Activated CD8-positive, alpha-beta T cell treated with anti-CD3 and anti-CD28 coated beads for 36 hours (primary cell): ENCODE data around the gene INPP5A. TPM values are rescaled to one million over a fixed set of nuclear protein-coding genes. Genes with fewer than 3 reads are reported as not detected.

Experiments used
- ATAC-seq: fragments of 200-7000 bp; cut with Tn5 transposase; one replicate; pipeline ENCODE4 v1.10.0; 2021; ENCODE audit warnings: mild to moderate bottlenecking, moderate library complexity
- CTCF ChIA-PET: fragments of 350-600 bp; sonication (Branson Sonifier 250); formaldehyde crosslinking; loops from one replicate; lab custom pipeline; 2021; ENCODE audit warnings: antibody characterized with exemption; lab: Charles Lee
- POLR2A ChIA-PET: fragments of 350-600 bp; sonication (Branson Sonifier 250); formaldehyde crosslinking; loops from one replicate; lab custom pipeline; 2021; ENCODE audit warnings: antibody characterized with exemption; lab: Charles Lee
- DNase-seq: peaks from one replicate; pipeline ENCODE4 v3.0.0-alpha.2; 2020
- H3K27ac Mint-ChIP-seq: one replicate; pipeline ENCODE4 v1.8.0; 2021; ENCODE audit warnings: mild to moderate bottlenecking, mixed read lengths
- H3K27me3 Mint-ChIP-seq: one replicate; pipeline ENCODE4 v1.8.0; 2021; ENCODE audit warnings: mixed read lengths
- H3K36me3 Mint-ChIP-seq: one replicate; pipeline ENCODE4 v1.8.0; 2021; ENCODE audit warnings: low read depth, mixed read lengths
- H3K4me1 Mint-ChIP-seq: one replicate; pipeline ENCODE4 v1.8.0; 2021; ENCODE audit warnings: low read depth, mixed read lengths
- H3K4me3 Mint-ChIP-seq: one replicate; pipeline ENCODE4 v1.8.0; 2021; ENCODE audit warnings: mild to moderate bottlenecking, moderate library complexity, mixed read lengths
- H3K9me3 Mint-ChIP-seq: one replicate; pipeline ENCODE4 v1.8.0; 2021; ENCODE audit warnings: mixed read lengths
- intact Hi-C: fragments of 100-400 bp; cut with micrococcal nuclease; formaldehyde crosslinking; loops from one replicate; pipeline ENCODE4 v1.10.0; 2022
- total RNA-seq, 2 experiments: library from RNA; stranded (reverse); gene quantifications; one replicate each; pipeline ENCODE4 v1.2.3, GENCODE V29; 2021
- TF ChIP-seq, protein P1 (sequence below): fragments of 200-600 bp; IDR thresholded peaks from one replicate; pipeline ENCODE4 v1.8.0; 2022; ENCODE audit warnings: antibody characterized with exemption, mild to moderate bottlenecking

INPP5A gene
- total RNA-seq, 2 experiments from 2014 or later, result 9.6 to 10.4 TPM

DNA sequence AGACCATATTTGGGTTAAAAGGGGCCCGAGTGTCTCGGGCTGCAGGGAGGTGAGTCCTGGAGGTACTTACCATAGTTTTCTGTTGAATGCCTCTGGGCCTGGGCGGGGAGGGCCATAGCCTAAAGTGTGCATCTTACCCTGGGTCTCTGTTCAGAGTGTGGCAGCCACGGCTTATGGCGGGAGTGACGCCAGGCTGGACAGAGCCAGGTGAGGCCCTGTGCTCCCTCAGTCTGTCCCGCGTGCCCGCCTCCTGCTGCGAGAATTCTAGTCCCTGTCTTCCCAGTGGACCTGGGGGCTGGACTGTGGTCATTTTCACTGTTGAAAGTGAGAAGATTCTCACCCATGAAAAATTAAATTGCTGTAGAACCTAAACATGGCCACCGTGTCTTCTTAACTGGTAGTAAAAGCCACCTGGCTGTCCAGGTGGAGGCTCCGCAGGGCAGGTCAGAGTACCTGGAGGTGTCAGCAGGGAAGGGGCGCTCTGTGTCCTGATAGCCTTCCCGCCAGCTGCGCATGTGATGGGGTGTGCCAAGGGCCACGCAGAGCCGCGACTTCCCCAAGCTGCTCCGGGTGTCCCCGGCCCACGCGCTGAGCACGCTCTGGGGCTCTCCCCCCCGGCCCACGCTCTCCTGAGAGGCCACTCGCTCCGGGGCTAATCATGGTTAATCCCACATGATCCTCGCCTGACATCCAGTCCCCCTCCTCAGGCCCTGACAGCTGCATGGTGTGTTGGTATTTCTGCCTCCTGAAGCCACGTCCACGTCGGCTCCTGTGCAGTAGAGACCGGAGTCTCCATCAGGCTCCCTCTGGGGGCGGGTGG is 20.3 kb downstream of the INPP5A start:
- ChIA-PET CTCF (interaction anchor here (1.1 kb wide), 1 partner anchor 18 kb away, joined by 3 read pairs; no protein-coding TSS in a partner anchor), POLR2A (no interaction called here)
- no peaks in the 10 kb centered on the region for H3K27me3 Mint-ChIP-seq
- no peaks in the 10 kb centered on the region for H3K9me3 Mint-ChIP-seq
- no peaks in the 10 kb centered on the region for H3K36me3 Mint-ChIP-seq
- H3K4me1 Mint-ChIP-seq, result peaks cover 14% of the 10 kb centered on the region
- TF ChIP-seq, protein P1, sequence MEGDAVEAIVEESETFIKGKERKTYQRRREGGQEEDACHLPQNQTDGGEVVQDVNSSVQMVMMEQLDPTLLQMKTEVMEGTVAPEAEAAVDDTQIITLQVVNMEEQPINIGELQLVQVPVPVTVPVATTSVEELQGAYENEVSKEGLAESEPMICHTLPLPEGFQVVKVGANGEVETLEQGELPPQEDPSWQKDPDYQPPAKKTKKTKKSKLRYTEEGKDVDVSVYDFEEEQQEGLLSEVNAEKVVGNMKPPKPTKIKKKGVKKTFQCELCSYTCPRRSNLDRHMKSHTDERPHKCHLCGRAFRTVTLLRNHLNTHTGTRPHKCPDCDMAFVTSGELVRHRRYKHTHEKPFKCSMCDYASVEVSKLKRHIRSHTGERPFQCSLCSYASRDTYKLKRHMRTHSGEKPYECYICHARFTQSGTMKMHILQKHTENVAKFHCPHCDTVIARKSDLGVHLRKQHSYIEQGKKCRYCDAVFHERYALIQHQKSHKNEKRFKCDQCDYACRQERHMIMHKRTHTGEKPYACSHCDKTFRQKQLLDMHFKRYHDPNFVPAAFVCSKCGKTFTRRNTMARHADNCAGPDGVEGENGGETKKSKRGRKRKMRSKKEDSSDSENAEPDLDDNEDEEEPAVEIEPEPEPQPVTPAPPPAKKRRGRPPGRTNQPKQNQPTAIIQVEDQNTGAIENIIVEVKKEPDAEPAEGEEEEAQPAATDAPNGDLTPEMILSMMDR, result no peak
- no peak overlapping the region for H3K27ac Mint-ChIP-seq
- DNase-seq, result no peak
- H3K4me3 Mint-ChIP-seq, result no peak overlapping the region
- intact Hi-C loops, result no loop called here
- ATAC-seq, result no peak

DNA sequence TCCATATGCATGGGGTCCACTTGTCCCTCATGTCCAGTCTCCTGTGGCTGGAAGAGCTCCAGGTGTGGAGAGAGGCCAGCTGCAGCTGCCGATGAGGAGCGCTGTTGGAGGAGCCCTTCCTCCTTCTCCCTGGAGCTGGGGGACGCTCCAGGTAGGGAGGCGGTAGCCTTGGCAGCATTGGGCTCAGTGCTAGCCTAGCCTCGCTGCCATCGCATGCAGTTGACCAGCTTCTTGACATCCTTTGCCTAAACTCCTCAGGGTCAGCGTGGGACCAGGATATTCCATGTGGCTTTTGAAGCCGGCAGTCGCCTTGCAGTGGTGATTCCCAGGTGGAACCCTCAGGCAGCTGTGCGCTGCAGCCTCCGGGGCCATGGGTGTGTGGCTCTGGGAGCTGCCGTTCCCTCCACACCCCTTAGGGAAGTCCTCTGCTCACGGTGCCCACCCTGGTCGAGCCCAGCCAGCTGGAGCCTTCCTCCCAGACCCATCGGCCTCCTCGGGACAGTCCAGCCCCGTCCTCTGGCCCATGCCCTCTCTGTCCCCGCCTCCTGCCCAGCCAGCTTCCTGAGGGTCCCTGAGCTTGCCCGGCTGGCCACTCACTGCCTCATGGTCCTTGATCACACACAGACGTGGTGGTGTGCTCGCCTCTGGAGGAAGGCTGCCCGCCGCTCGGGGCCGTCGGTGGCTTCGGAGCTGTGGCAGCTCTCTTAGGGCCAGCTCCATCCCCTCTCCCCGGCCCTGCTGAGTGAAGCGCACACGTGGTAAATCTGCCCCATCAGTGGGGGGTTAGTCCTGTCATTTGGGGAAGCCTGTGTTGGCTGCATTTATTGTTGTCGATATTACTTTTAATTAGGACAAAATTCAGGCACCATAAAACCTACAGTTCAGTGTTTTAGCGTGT is 21.2 kb downstream of the INPP5A start:
- peaks cover 15% of the 10 kb centered on the region for H3K4me1 Mint-ChIP-seq

DNA sequence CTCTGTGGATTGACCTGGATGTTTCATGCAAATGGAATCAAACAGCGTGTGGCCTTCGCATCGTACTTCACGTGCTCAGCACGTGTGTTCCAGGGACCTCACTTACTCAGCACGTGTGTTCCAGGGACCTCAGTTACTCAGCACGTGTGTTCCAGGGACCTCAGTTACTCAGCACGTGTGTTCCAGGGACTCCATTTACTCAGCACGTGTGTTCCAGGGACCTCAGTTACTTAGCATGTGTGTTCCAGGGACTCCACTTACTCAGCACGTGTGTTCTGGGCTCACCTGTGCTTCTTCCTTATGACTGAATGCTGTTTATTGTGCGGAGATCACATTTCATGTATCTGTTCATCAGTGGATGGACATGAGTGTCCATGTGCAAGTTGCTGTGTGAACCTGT is 22.0 kb downstream of the INPP5A start:
- intact Hi-C loops, result no loop called here
- ATAC-seq (no peak), DNase-seq (no peak)
- CTCF ChIA-PET, result no interaction called here
- POLR2A ChIA-PET, result interaction anchor here (1.2 kb wide), 1 partner anchor 8 kb away, joined by 3 read pairs; no protein-coding TSS in a partner anchor
- no peaks in the 10 kb centered on the region for H3K36me3 Mint-ChIP-seq
- TF ChIP-seq, protein P1, result no peak
- H3K27ac Mint-ChIP-seq, result no peak overlapping the region
- no peak overlapping the region for H3K4me3 Mint-ChIP-seq
- H3K4me1 Mint-ChIP-seq, result peaks cover 18% of the 10 kb centered on the region
- H3K9me3 Mint-ChIP-seq, result no peaks in the 10 kb centered on the region
- H3K27me3 Mint-ChIP-seq, result no peaks in the 10 kb centered on the region

More for the DNA sequence above, 21.2 kb downstream of the INPP5A start:
- TF ChIP-seq, protein P1, result no peak
- ChIA-PET POLR2A (interaction anchor here (0.7 kb wide), 1 partner anchor 13 kb away, joined by 3 read pairs; no protein-coding TSS in a partner anchor), CTCF (interaction anchor here (1.1 kb wide), 1 partner anchor 17 kb away, joined by 3 read pairs; no protein-coding TSS in a partner anchor)
- Mint-ChIP-seq H3K9me3 (no peaks in the 10 kb centered on the region), H3K36me3 (no peaks in the 10 kb centered on the region), H3K27me3 (no peaks in the 10 kb centered on the region), H3K4me3 (no peak overlapping the region), H3K27ac (no peak overlapping the region)
- DNase-seq, result no peak
- ATAC-seq, result no peak
- intact Hi-C loops, result no loop called here

- ChIA-PET CTCF (no interaction called here), POLR2A (interaction anchor here (1.2 kb wide), 1 partner anchor 8 kb away, joined by 3 read pairs; no protein-coding TSS in a partner anchor)
- ATAC-seq, result peak; percentile 34
- H3K9me3 Mint-ChIP-seq, result no peaks in the 10 kb centered on the region
- intact Hi-C loops, result no loop called here
- H3K36me3 Mint-ChIP-seq, result no peaks in the 10 kb centered on the region
- TF ChIP-seq, protein P1, result no peak
- H3K4me1 Mint-ChIP-seq, result peaks cover 18% of the 10 kb centered on the region
- no peaks in the 10 kb centered on the region for H3K27me3 Mint-ChIP-seq
- H3K27ac Mint-ChIP-seq, result no peak overlapping the region
- H3K4me3 Mint-ChIP-seq, result no peak overlapping the region
- DNase-seq, result no peak
Measured at GRCh38 chr10:132560241-132560731, 22.7 kb downstream of the INPP5A start.
